OCI-LY1 (cell line): Measurements from ENCODE around the gene PNMA6E.

Source experiments
- H2AFZ ChIP-seq: fragments of 200-600 bp; sonication (generic), shearing (Covaris generic); 2 replicates; pipeline ENCODE4 v1.6.0; 2014; ENCODE audit warnings: antibody characterized with exemption, mild to moderate bottlenecking, low read length
- H3F3A ChIP-seq: fragments of 200-600 bp; sonication (generic), shearing (Covaris generic); 2 replicates; pipeline ENCODE4 v1.6.0; 2014; ENCODE audit warnings: mild to moderate bottlenecking, antibody characterized with exemption, low read length, moderate library complexity; ENCODE audit not compliant: insufficient read depth
- H3K27ac ChIP-seq: fragments of 200-600 bp; sonication (generic); 2 replicates; pipeline ENCODE4 v1.5.1; 2014; ENCODE audit warnings: low read length, mixed run types, mild to moderate bottlenecking, low read depth; ENCODE audit not compliant: poor library complexity, severe bottlenecking
- H3K27me3 ChIP-seq: fragments of 200-600 bp; sonication (generic); 2 replicates; pipeline ENCODE4 v1.6.0; 2014; ENCODE audit warnings: antibody characterized with exemption, mild to moderate bottlenecking, low read length, moderate library complexity; ENCODE audit not compliant: insufficient read depth
- H3K36me3 ChIP-seq: fragments of 200-600 bp; sonication (generic); 2 replicates; pipeline ENCODE4 v1.6.1; 2014; ENCODE audit warnings: mild to moderate bottlenecking, antibody characterized with exemption, low read length, moderate library complexity, mixed read lengths; ENCODE audit not compliant: insufficient read depth
- H3K4me1 ChIP-seq: fragments of 200-600 bp; sonication (generic); 2 replicates; pipeline ENCODE4 v1.5.1; 2014; ENCODE audit warnings: mild to moderate bottlenecking, low read length, moderate library complexity; ENCODE audit not compliant: insufficient read depth, severe bottlenecking
- H3K4me2 ChIP-seq: fragments of 200-600 bp; sonication (generic), shearing (Covaris generic); 2 replicates; pipeline ENCODE4 v1.6.1; 2014; ENCODE audit warnings: low read length
- H3K4me3 ChIP-seq: fragments of 200-600 bp; sonication (generic); 2 replicates; pipeline ENCODE4 v1.5.1; 2014; ENCODE audit warnings: low read length, low read depth, mild to moderate bottlenecking, mixed read lengths; ENCODE audit not compliant: poor library complexity, severe bottlenecking
- H3K79me2 ChIP-seq: fragments of 200-600 bp; shearing (Covaris generic); 2 replicates; pipeline ENCODE4 v1.6.1; 2016; ENCODE audit warnings: mixed run types, low read length, mixed read lengths; ENCODE audit not compliant: insufficient read depth
- H3K9ac ChIP-seq: fragments of 200-600 bp; sonication (generic), shearing (Covaris generic); 2 replicates; pipeline ENCODE4 v1.6.1; 2014; ENCODE audit warnings: mild to moderate bottlenecking, low read length, mixed read lengths
- H3K9me2 ChIP-seq: fragments of 200-600 bp; sonication (generic), shearing (Covaris generic); 2 replicates; pipeline ENCODE4 v1.6.1; 2014; ENCODE audit warnings: low read depth, mild to moderate bottlenecking, low read length, mixed read lengths
- H3K9me3 ChIP-seq: fragments of 200-600 bp; shearing (Covaris generic); 2 replicates; pipeline ENCODE4 v1.6.1; 2014; ENCODE audit warnings: low read length, mixed read lengths
- H4K20me1 ChIP-seq: fragments of 200-600 bp; sonication (generic), shearing (Covaris generic); 2 replicates; pipeline ENCODE4 v1.6.0; 2016; ENCODE audit warnings: mild to moderate bottlenecking, low read length; ENCODE audit not compliant: insufficient read depth
- CTCF ChIP-seq: fragments of 200-600 bp; sonication (generic), shearing (Covaris generic); IDR thresholded peaks from 2 replicates; pipeline ENCODE4 v1.5.1; 2017; ENCODE audit warnings: mild to moderate bottlenecking, antibody characterized with exemption, low read length, moderate library complexity, mixed read lengths
- EZH2 ChIP-seq: fragments of 200-600 bp; sonication (generic), shearing (Covaris generic); IDR thresholded peaks from 2 replicates; pipeline ENCODE4 v1.8.0; 2017; ENCODE audit warnings: borderline replicate concordance, mixed run types, mild to moderate bottlenecking, antibody characterized with exemption, low read length, moderate library complexity, mixed read lengths

Gene PNMA6E

GRCh38 chrX:153375571-153375970, 25.6 kb downstream of the PNMA6E start:
- H4K20me1 ChIP-seq, result no peaks in the 10 kb centered on the region
- H3K9me2 ChIP-seq, result no peaks in the 10 kb centered on the region
- H3K36me3 ChIP-seq, result no peaks in the 10 kb centered on the region
- no peak overlapping the region for H3K4me3 ChIP-seq
- H3K9ac ChIP-seq, result no peak overlapping the region
- H3K9me3 ChIP-seq, result no peaks in the 10 kb centered on the region
- no peak for TF ChIP-seq CTCF
- TF ChIP-seq EZH2, result no peak
- H3K79me2 ChIP-seq, result no peaks in the 10 kb centered on the region
- no peak overlapping the region for H3K4me2 ChIP-seq
- no peaks in the 10 kb centered on the region for H3K27me3 ChIP-seq
- H3F3A ChIP-seq, result no peaks in the 10 kb centered on the region
- H3K4me1 ChIP-seq, result peaks cover 7% of the 10 kb centered on the region
- no peak overlapping the region for H3K27ac ChIP-seq
- no peak overlapping the region for H2AFZ ChIP-seq

GRCh38 chrX:153374426-153374825, 26.7 kb downstream of the PNMA6E start:
- Histone ChIP-seq H3K27ac (no peak overlapping the region), H3K79me2 (no peaks in the 10 kb centered on the region), H3K36me3 (no peaks in the 10 kb centered on the region), H3K4me1 (peaks cover 7% of the 10 kb centered on the region), H3K27me3 (no peaks in the 10 kb centered on the region), H4K20me1 (no peaks in the 10 kb centered on the region), H3K4me2 (no peak overlapping the region; the same call in 1 of the 2 replicates), H2AFZ (no peak overlapping the region), H3K4me3 (no peak overlapping the region), H3K9me3 (no peaks in the 10 kb centered on the region), H3F3A (no peaks in the 10 kb centered on the region), H3K9ac (no peak overlapping the region), H3K9me2 (no peaks in the 10 kb centered on the region)
- TF ChIP-seq EZH2 (no peak), CTCF (peak; percentile 44; the same call in 1 of the 2 replicates)

GRCh38 chrX:153372949-153373348, 28.2 kb downstream of the PNMA6E start:
- Histone ChIP-seq H3F3A (no peaks in the 10 kb centered on the region), H3K4me1 (peaks cover 7% of the 10 kb centered on the region), H3K9me2 (no peaks in the 10 kb centered on the region), H3K27ac (no peak overlapping the region), H4K20me1 (no peaks in the 10 kb centered on the region), H3K9me3 (no peaks in the 10 kb centered on the region), H3K27me3 (no peaks in the 10 kb centered on the region), H3K9ac (no peak overlapping the region), H3K4me3 (no peak overlapping the region), H2AFZ (no peak overlapping the region), H3K79me2 (no peaks in the 10 kb centered on the region), H3K4me2 (no peak overlapping the region), H3K36me3 (no peaks in the 10 kb centered on the region)
- TF ChIP-seq EZH2, result no peak
- no peak for TF ChIP-seq CTCF
